NOMO-1 treated with DMSO at 0.1 percent for 48 hours (cell line): ENCODE data around the gene MMEL1.
"Not testable (repeated sequence)": the region's sequence is repeated elsewhere in the genome, so short reads cannot be mapped to it uniquely, and the experiment has no call there.

Experiments used
- DNase-seq: peaks from one replicate; lab custom pipeline; 2025; ENCODE audit not compliant: unreplicated experiment; lab: John Stamatoyannopoulos, UW

Gene MMEL1, protein sequence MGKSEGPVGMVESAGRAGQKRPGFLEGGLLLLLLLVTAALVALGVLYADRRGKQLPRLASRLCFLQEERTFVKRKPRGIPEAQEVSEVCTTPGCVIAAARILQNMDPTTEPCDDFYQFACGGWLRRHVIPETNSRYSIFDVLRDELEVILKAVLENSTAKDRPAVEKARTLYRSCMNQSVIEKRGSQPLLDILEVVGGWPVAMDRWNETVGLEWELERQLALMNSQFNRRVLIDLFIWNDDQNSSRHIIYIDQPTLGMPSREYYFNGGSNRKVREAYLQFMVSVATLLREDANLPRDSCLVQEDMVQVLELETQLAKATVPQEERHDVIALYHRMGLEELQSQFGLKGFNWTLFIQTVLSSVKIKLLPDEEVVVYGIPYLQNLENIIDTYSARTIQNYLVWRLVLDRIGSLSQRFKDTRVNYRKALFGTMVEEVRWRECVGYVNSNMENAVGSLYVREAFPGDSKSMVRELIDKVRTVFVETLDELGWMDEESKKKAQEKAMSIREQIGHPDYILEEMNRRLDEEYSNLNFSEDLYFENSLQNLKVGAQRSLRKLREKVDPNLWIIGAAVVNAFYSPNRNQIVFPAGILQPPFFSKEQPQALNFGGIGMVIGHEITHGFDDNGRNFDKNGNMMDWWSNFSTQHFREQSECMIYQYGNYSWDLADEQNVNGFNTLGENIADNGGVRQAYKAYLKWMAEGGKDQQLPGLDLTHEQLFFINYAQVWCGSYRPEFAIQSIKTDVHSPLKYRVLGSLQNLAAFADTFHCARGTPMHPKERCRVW

DNA sequence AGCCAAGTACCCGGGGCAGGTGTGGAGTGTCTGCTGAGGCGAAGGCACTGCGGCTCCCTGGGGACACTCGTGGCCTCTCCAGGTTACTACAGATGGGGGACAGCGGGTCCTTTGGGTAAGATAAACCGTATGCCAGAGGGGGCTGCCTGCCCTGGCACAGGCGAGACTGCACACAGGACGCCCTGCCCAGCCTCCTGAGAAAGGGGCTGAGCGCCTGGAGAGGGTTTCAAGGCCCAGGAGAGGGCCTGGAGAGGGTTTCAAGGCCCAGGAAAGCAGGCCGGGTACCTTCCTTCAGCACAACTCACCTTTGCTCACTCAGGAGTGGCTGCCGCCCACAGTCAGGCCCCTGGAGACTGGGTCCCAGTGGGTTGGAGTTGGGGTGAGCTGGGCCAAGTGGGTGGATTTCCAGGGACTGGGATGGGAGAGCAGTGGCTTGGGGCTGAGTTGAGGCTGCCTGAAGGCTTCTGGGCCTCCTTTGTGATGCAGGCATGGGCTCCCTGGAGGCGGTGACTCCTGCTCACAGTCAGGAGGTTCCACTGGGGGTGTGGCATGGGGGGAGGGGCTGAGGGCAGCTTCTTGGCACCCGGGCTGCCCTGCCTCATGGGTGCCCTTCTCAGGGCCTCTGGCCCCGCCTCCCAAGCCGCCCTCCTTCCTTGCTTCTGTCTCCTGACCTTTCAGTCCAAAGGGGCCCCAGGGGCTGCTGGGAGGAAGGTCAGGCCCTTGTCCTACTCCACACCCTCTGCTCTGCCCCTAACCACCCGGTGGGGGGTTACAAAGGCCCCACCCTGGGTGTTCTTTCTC, at the start of gene MMEL1:
Gene MMEL1, minus strand, starts transcription at position 456 of the 801 bp plus-strand sequence. CDS start 3,532 bp downstream, outside the sequence.
- DNase-seq = no peak

DNA sequence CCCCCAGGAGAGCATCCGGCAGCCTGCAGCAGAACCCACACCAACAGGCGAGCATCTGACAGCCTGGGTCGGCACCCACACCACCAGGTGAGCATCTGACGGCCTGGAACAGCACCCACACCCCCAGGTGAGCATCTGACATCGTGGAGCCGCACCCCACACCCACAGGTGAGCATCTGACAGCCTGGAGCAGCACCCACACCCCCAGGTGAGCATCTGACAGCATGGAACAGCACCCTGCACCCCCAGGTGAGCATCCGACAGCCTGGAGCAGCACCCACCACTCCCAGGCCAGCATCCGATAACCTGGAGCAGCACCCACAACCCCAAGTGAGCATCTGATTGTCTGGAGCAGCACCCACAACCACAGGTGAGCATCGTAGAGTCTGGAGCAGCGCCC, 43.9 kb upstream of the MMEL1 start:
- not testable (repeated sequence) for DNase-seq

DNA sequence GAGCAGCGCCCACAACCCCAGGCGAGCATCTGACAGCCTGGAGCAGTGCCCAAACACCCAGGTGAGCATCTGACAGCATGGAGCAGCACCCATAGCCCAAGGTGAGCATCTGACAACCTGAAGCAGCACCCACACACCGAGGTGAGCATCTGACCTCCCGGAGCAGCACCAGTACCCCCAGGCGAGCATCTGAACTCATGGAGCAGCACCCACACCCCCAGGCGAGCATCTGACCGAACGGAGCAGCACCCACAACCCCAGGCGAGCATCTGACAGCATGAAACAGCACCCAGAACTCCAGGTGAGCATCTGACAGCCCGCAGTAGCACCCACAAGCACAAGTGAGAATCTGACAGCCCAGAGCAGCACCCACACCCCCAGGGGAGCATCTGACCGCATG, 38.8 kb upstream of the MMEL1 start:
- not testable (repeated sequence) for DNase-seq

DNA sequence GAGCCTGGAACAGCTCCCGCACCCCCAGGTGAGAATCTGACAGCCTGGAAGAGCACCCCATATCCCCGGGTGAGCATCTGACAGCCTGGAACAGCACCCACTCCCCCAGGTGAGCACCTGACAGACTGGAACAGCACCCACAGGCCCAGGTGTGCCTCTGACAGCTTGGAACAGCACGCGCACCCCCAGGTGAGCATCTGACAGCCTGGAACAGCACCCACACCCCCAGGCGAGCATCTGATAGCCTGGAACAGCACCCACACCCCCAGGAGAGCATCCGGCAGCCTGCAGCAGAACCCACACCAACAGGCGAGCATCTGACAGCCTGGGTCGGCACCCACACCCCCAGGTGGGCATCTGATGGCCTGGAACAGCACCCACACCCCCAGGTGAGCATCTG, 27.0 kb upstream of the MMEL1 start:
- not testable (repeated sequence) for DNase-seq

DNA sequence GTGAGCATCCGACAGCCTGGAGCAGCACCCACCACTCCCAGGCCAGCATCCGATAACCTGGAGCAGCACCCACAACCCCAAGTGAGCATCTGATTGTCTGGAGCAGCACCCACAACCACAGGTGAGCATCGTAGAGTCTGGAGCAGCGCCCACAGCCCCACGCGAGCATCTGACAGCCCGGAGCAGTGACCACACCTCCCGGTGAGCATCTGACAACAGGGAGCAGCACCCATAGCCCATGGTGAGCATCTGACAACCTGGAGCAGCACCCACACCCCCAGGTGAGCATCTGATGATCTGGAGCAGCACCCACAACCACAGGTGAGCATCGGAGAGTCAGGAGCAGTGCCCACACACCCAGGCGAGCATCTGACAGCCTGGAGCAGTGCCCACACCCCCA, 25.1 kb upstream of the MMEL1 start:
- not testable (repeated sequence) for DNase-seq

DNA sequence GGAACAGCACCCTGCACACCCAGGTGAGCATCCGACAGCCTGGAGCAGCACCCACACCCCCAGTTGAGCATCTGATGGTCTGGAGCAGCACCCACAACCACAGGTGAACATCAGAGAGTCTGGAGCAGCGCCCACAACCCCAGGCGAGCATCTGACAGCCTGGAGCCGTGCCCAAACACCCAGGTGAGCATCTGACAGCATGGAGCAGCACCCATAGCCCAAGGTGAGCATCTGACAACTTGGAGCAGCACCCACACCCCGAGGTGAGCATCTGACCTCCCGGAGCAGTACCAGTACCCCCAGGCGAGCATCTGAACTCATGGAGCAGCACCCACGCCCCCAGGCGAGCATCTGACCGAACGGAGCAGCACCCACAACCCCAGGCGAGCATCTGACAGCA, 24.3 kb upstream of the MMEL1 start:
- not testable (repeated sequence) for DNase-seq

DNA sequence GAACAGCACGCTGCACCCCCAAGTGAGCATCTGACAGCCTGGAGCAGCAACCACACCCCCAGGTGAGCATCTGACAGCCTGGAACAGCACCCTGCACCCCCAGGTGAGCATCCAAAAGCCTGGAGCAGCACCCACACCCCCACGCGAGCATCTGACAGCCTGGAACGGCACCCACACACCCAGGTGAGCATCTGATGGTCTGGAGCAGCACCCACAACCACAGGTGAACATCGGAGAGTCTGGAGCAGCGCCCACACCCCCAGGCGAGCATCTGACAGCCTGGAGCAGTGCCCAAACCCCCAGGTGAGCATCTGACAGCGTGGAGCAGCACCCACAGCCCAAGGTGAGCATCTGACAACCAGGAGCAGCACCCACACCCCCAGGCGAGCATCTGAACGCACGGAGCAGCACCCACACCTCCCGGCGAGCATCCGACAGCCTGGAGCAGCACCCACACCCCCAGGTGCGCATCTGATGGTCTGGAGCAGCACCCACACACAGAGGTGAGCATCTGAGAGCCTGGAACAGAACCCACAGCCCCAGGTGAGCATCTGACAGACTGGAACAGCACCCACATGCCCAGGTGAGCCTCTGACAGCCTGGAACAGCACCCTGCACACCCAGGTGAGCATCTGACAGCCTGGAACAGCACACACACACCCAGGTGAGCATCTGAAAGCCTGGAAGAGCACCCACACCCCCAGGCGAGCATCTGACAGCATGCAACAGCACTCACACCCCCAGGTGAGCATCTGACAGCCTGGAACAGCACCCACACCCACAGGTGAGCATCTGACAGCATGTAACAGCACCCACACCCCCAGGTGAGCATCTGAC, 23.0 kb upstream of the MMEL1 start:
- DNase-seq = not testable (repeated sequence)

DNA sequence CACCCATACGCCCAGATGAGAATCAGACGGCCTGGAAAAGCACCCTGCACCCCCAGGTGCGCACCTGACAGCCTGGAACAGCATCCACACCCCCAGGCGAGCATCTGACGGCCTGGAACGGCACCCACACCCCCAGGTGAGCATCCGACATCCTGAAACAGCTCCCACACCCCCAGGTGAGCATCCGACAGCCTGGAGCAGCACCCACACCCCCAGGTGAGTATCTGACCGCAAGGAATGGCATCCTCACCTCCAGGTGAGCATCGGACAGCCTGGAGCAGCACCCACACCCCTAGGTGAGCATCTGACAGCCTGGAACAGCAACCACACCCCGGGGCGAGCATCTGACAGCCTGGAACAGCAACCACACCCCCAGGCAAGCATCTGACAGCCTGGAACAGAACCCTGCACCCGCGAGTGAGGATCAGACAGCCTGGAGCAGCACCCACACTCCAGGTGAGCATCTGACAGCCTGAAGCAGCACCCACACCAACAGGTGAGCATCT, 21.7 kb upstream of the MMEL1 start:
- DNase-seq = not testable (repeated sequence)

DNA sequence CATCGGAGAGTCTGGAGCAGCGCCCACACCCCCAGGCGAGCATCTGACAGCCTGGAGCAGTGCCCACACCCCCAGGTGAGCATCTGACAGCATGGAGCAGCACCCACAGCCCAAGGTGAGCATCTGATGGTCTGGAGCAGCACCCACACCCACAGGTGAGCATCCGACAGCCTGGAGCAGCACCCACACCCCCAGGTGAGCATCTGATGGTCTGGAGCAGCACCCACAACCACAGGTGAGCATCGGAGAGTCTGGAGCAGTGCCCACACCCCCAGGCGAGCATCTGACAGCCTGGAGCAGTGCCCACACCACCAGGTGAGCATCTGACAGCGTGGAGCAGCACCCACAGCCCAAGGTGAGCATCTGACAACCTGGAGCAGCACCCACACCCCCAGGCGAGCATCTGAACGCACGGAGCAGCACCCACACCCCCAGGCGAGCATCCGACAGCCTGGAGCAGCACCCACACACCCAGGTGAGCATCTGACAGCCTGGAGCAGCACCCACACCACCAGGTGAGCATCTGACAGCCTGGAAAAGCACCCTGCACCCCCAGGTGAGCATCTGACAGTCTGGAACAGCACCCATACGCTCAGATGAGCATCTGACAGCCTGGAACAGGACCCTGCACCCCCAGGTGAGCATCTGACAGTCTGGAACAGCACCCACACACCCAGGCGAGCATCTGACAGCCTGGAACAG, 21.1 kb upstream of the MMEL1 start:
- not testable (repeated sequence) for DNase-seq

DNA sequence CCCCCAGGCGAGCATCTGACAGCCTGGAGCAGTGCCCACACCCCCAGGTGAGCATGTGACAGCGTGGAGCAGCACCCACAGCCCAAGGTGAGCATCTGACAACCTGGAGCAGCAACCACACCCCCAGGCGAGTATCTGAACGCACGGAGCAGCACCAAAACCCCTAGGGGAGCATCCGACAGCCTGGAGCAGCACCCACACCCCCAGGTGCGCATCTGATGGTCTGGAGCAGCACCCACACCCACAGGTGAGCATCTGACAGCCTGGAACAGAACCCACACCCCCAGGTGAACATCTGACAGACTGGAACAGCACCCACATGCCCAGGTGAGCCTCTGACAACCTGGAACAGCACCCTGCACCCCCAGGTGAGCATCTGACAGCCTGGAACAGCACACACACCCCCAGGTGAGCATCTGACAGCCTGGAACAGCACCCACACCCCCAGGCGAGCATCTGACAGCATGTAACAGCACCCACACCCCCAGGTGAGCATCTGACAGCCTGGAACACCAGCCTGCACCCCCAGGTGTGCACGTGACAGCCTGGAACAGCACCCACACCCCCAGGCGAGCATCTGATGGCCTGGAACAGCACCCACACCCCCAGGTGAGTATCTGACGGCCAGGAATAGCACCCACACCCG, 20.2 kb upstream of the MMEL1 start:
- DNase-seq = not testable (repeated sequence)

DNA sequence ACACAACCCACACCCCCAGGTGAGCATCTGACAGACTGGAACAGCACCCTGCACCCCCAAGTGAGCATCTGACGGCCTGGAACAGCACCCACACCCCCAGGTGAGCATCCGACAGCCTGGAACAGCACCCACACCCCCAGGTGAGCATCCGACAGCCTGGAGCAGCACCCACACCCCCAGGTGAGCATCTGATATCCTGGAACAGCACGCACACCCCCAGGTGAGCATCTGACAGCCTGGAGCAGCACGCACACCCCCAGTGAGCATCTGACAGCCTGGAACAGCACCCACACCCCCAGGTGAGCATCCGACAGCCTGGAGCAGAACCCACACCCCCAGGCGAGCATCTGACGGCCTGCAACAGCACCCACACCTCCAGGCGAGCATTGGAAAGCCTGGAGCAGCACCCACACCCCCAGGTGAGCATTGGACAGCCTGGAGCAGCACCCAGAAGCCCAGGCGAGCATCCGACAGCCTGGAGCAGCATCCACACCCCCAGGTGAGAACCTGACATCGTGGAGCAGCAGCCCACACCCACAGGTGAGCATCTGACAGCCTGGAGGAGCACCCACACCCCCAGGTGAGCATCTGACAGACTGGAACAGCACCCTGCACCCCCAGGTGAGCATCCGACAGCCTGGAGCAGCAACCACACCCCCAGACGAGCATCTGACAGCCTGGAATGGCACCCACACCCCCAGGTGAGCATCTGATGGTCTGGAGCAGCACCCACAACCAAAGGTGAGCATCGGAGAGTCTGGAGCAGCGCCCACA, 19.5 kb upstream of the MMEL1 start:
- not testable (repeated sequence) for DNase-seq

DNA sequence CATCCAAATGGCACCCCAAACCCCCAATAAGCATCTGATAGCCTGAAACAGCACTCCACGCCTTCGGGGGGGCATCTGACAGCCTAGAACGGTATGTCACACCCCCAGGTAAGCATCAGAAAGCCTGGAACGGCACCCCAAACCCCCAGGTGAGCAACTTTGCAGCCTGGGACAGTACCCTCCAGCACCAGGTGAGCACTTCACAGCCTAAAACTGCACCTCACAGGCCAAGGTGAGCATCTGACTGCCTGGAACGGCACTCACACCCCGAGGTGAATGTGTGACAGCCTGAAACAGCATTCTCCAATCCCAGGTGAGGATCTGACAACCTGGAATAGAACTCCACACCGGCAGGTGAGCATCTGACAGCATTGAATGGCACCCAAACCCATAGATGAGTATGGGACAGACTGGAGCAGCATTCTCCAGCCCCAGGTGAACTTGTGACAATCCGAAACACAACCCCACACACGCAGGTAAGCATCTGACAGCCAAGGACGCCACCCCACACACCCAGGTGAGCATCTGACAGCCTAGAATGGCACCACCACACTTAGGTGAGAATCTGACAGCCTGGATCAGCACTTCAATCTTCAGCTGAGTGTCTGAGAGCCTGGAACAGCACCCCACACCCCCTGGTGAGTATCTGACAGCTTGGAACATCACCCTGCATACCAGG, 18.3 kb upstream of the MMEL1 start:
- no peak for DNase-seq

DNA sequence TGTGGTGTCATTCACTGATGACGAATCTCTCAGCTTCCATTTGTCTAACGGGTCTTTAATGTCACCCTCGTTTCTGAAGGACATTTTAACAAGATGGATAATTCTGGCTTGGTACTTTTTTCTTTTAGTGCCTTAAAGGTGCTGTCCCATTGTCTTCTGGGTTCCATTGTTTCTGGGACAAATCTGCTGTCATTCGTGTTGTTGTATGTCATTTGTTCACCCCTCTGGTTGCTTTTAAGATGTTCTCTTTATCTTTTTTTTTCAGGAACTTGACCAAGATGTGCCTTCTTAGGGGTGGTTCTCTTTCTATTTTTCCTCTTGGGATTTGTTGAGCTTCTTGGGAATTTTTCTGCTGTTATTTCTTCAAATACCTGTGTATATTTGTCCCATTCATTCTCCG, 14.0 kb upstream of the MMEL1 start:
- no peak for DNase-seq

DNA sequence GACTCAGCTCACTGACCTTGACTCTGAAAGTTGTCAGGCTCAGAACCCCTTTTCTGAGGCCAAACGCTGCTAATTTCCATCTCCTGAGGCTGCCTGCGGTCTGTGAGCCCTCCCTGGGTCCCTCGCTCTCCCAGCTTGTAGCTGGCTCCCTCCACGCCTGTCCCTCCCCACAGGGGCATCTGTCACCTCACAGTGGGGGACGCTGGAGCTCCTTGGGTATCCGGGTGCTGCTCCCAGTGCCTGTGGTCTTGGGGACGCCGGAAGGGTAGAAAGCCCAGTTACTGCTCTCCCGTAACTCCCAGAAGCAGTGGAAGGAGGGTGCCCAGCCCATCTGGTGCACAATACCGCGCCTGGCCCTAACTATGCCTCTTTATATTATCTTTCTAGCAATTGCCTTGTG, 13.0 kb upstream of the MMEL1 start:
- DNase-seq = no peak

DNA sequence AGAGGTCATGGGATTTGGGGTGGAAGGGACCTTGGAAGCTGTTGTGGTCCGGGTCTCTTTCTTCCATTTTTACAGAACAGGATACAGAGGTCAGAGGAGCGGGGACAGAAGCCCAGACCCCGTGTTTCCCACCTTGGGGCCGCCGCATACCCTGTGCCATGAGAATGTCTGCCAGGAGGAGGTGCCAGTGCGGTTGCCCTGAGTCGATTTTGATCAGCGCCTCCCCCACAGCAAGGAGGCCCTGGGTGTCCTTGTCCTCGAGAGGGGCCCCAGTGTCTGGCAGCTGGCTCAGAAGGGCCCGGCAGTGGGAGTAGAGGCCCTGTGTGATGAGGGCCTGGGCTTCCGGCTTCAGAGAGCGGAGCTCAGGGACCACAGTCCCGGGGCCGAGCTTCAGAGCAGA, 12.3 kb upstream of the MMEL1 start:
- DNase-seq = no peak

DNA sequence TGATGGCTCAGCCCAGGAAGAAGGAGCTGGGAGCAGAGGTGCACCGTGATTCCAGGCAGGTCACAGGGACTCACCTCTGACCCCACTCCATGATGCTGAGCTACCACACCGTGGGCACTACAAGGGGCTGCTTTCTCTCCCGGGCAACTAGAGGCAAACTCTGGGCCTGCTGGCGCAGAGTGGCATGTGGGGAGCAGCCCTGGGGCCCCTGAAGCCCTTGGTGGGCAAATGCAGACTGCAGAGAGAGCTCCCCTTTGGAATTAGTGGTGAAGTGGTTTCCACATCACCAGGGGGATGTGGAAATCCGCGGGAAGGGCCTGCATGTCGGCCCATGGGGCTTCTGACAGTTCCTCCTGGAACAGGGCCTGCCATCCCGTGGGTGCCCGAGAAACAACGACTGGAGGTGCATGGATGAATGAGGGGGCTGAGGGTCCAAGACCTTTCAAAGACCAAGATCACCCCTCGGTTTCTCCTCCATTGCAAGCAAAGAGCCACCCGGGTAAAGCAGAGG, 11.8 kb upstream of the MMEL1 start:
- DNase-seq = no peak

DNA sequence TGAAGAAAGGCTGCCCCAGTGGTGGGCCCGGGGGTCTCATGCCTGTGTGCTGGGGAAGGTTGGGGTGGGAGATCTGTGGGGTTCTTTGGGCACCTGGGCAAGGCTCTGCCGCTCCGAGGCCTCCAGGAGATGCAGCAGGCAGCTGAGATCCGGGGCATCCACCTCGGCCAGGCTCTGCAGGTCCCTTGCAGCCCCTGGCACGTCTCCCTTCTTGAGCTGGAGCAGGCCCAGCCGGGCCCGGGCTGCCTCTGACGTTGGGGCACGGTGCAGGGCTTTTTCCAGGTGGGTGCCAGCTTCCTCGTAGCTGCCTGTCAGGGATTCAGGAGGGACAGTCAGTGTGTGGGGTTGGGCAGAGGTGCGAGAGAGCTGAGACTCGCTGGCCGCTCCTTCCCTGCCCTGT, 11.4 kb upstream of the MMEL1 start:
- DNase-seq = no peak
